IMR-90 (cell line): Measurements from ENCODE around the gene TMEM37. TPM values are rescaled to one million over a fixed set of nuclear protein-coding genes. Genes with fewer than 3 reads are reported as not detected.

ENCODE experiments used
- ATAC-seq: fragments of 200-7000 bp; cut with Tn5 transposase; 2 replicates; pipeline ENCODE4 v1.9.1; 2020; ENCODE audit warnings: low read depth, mild to moderate bottlenecking, moderate library complexity
- BruUV-seq: library from RNA; stranded (reverse); fragments of 400-500 nt; replicated peaks from 2 replicates; lab custom pipeline; 2021; lab: Mats Ljungman, UMichigan
- CTCF ChIA-PET: fragments of 300-600 bp; formaldehyde crosslinking; extraction: SDS; loops from one replicate; lab custom pipeline; 2021; ENCODE audit warnings: antibody characterized with exemption; lab: Yijun Ruan, JAX
- POLR2A ChIA-PET: fragments of 300-600 bp; sonication (Branson Sonifier 250); formaldehyde crosslinking; loops from one replicate; lab custom pipeline; 2022; ENCODE audit warnings: antibody characterized with exemption; ENCODE audit not compliant: unreplicated experiment; lab: Charles Lee
- DNase-seq: peaks from one replicate; pipeline ENCODE4 v3.0.0; 2013
- H2AFZ ChIP-seq: replicated peaks from 2 replicates; pipeline ENCODE3; 2013; ENCODE audit warnings: low read length, mild to moderate bottlenecking; ENCODE audit not compliant: poor library complexity
- H2AK5ac ChIP-seq: 2 replicates; pipeline ENCODE4 v1.6.1; 2013; ENCODE audit warnings: low read depth, low read length, inconsistent platforms
- H2AK9ac ChIP-seq: replicated peaks from 2 replicates; pipeline ENCODE3; 2013; ENCODE audit warnings: mild to moderate bottlenecking, low read depth, low read length, moderate library complexity; ENCODE audit not compliant: poor library complexity
- H2BK120ac ChIP-seq: 2 replicates; pipeline ENCODE4 v1.6.1; 2013; ENCODE audit warnings: low read depth, low read length, inconsistent platforms
- H2BK15ac ChIP-seq: 3 replicates; pipeline ENCODE4 v1.6.1; 2013; ENCODE audit warnings: low read depth, low read length, inconsistent platforms
- H2BK20ac ChIP-seq: 2 replicates; pipeline ENCODE4 v1.6.1; 2013; ENCODE audit warnings: low read depth, mild to moderate bottlenecking, inconsistent platforms, low read length, moderate library complexity
- H2BK5ac ChIP-seq: 2 replicates; pipeline ENCODE4 v1.6.1; 2013; ENCODE audit warnings: mild to moderate bottlenecking, low read depth, low read length, inconsistent platforms; ENCODE audit not compliant: poor library complexity, severe bottlenecking
- H3K14ac ChIP-seq: replicated peaks from 2 replicates; pipeline ENCODE4 v1.6.1; 2013; ENCODE audit warnings: low read depth, low read length, inconsistent platforms
- H3K18ac ChIP-seq: 2 replicates; pipeline ENCODE4 v1.6.1; 2013; ENCODE audit warnings: low read depth, low read length, control low read depth
- H3K23ac ChIP-seq: 2 replicates; pipeline ENCODE4 v1.6.1; 2013; ENCODE audit warnings: low read depth, low read length, inconsistent platforms
- H3K27ac ChIP-seq: 2 replicates; pipeline ENCODE4 v1.5.1; 2013; ENCODE audit warnings: mild to moderate bottlenecking, control low read depth, low read length; ENCODE audit not compliant: insufficient read depth
- H3K27me3 ChIP-seq: 2 replicates; pipeline ENCODE4 v1.6.1; 2013; ENCODE audit warnings: low read length; ENCODE audit not compliant: control insufficient read depth, insufficient read depth
- H3K36me3 ChIP-seq: 2 replicates; pipeline ENCODE4 v1.6.1; 2013; ENCODE audit warnings: low read length, mixed read lengths; ENCODE audit not compliant: control insufficient read depth, insufficient read depth
- H3K4ac ChIP-seq: 2 replicates; pipeline ENCODE4 v1.6.1; 2013; ENCODE audit warnings: low read depth, low read length, inconsistent platforms
- H3K4me1 ChIP-seq: 2 replicates; pipeline ENCODE4 v1.6.1; 2013; ENCODE audit warnings: low read length, mixed read lengths; ENCODE audit not compliant: control insufficient read depth, insufficient read depth
- H3K4me2 ChIP-seq: 2 replicates; pipeline ENCODE4 v1.6.1; 2013; ENCODE audit warnings: low read depth, mild to moderate bottlenecking, control low read depth, low read length, moderate library complexity
- H3K4me3 ChIP-seq: 2 replicates; pipeline ENCODE4 v1.5.1; 2013; ENCODE audit warnings: low read depth, mild to moderate bottlenecking, control low read depth, low read length, moderate library complexity; ENCODE audit not compliant: insufficient read depth
- H3K56ac ChIP-seq: 2 replicates; pipeline ENCODE4 v1.6.1; 2013; ENCODE audit warnings: low read length, inconsistent platforms; ENCODE audit not compliant: insufficient read depth; ENCODE audit errors: extremely low read depth
- H3K79me1 ChIP-seq, 2 experiments: 2 replicates each; pipeline ENCODE4 v1.6.1; 2013; ENCODE audit warnings: low read length in 2 of 2, inconsistent platforms in 1 of 2, low read depth in 1 of 2
- H3K9ac ChIP-seq: 2 replicates; pipeline ENCODE4 v1.6.1; 2013; ENCODE audit warnings: low read depth, low read length, control low read depth
- H3K9me1 ChIP-seq: 2 replicates; pipeline ENCODE4 v1.6.1; 2013; ENCODE audit warnings: low read length, inconsistent platforms; ENCODE audit not compliant: insufficient read depth
- H3K9me3 ChIP-seq: 2 replicates; pipeline ENCODE4 v1.6.1; 2013; ENCODE audit warnings: low read length; ENCODE audit not compliant: control insufficient read depth, insufficient read depth
- H4K20me1 ChIP-seq: 2 replicates; pipeline ENCODE4 v1.6.1; 2013; ENCODE audit warnings: low read length, inconsistent platforms; ENCODE audit not compliant: insufficient read depth
- H4K5ac ChIP-seq: 2 replicates; pipeline ENCODE4 v1.6.1; 2013; ENCODE audit warnings: mild to moderate bottlenecking, low read depth, low read length, control low read depth
- H4K8ac ChIP-seq, 2 experiments: 2 replicates each; pipeline ENCODE4 v1.6.1; 2013; ENCODE audit warnings: low read depth in 2 of 2, low read length in 2 of 2, control low read depth in 1 of 2, inconsistent platforms in 1 of 2
- H4K91ac ChIP-seq: 2 replicates; pipeline ENCODE4 v1.6.1; 2013; ENCODE audit warnings: low read depth, low read length, inconsistent platforms; ENCODE audit not compliant: insufficient read depth
- BHLHE40 ChIP-seq: fragments of 150-350 bp; IDR thresholded peaks from 2 replicates; pipeline ENCODE4 v1.6.1; 2016; ENCODE audit warnings: mild to moderate bottlenecking, low read depth, low read length
- CEBPB ChIP-seq: IDR thresholded peaks from 2 replicates; pipeline ENCODE4 v1.6.1; 2012; ENCODE audit warnings: low read depth, low read length, improper control_type of control experiment
- CHD1 ChIP-seq: IDR thresholded peaks from 2 replicates; pipeline ENCODE4 v1.6.1; 2012; ENCODE audit warnings: low read depth, low read length, improper control_type of control experiment
- FOS ChIP-seq: fragments of 150-350 bp; IDR thresholded peaks from 2 replicates; pipeline ENCODE4 v1.6.1; 2016; ENCODE audit warnings: low read depth, low read length
- MAFK ChIP-seq: IDR thresholded peaks from 2 replicates; pipeline ENCODE4 v1.6.1; 2012; ENCODE audit warnings: low read depth, low read length, improper control_type of control experiment
- MAZ ChIP-seq: IDR thresholded peaks from 2 replicates; pipeline ENCODE4 v1.6.1; 2012; ENCODE audit warnings: low read depth, mild to moderate bottlenecking, low read length, improper control_type of control experiment, moderate library complexity, borderline replicate concordance
- POLR2A ChIP-seq: IDR thresholded peaks from 2 replicates; pipeline ENCODE4 v1.6.1; 2012; ENCODE audit warnings: mild to moderate bottlenecking, low read depth, low read length
- RFX5 ChIP-seq: IDR thresholded peaks from 2 replicates; pipeline ENCODE4 v1.8.0; 2012; ENCODE audit warnings: low read depth, mild to moderate bottlenecking, low read length, moderate library complexity
- SMC3 ChIP-seq: fragments of 150-350 bp; IDR thresholded peaks from 2 replicates; pipeline ENCODE4 v1.6.1; 2016; ENCODE audit warnings: low read depth, mild to moderate bottlenecking, antibody characterized with exemption, low read length, moderate library complexity
- WGBS, 2 experiments: methylation state at CpG; one replicate each; pipeline versions ENCODE4 v1.1.5 to v1.1.7; 2013; ENCODE audit warnings: missing lambda C conversion rate in 2 of 2; ENCODE audit not compliant: insufficient read length in 1 of 2; ENCODE audit errors: extremely low coverage in 2 of 2; 5-methylcytosine and 5-hydroxymethylcytosine counted together
- dilution Hi-C: fragments of 300-500 bp; cut with HindIII; formaldehyde crosslinking; loops from one replicate; pipeline ENCODE4 v1.14.3; 2018; ENCODE audit warnings: low sequenced_read_pairs; ENCODE audit not compliant: unreplicated experiment
- in situ Hi-C: fragments of 300-500 bp; cut with MboI; formaldehyde crosslinking; loops from 3 replicates; pipeline ENCODE4 v1.14.3; 2019; ENCODE audit warnings: low sequenced_read_pairs, inconsistent platforms, mixed read lengths
- intact Hi-C: fragments of 100-400 bp; cut with micrococcal nuclease; formaldehyde crosslinking; loops from 2 replicates; pipeline ENCODE4 v1.10.0; 2022
- polyA plus RNA-seq, 3 experiments: library from polyadenylated mRNA; depleted of rRNA; stranded (reverse); fragments of >200 nt; gene quantifications; 2 replicates each; pipeline ENCODE4 v1.2.3, GENCODE V29; 2012; ENCODE audit warnings: low replicate concordance in 1 of 3
- total RNA-seq: library from RNA; depleted of rRNA; stranded (reverse); fragments of >200 nt; gene quantifications from 2 replicates; pipeline ENCODE4 v1.2.3, GENCODE V29; 2012
- TF ChIP-seq, protein P1 (sequence below): fragments of 150-350 bp; IDR thresholded peaks from 2 replicates; pipeline ENCODE4 v1.6.1; 2017; ENCODE audit warnings: mild to moderate bottlenecking, antibody characterized with exemption, low read length, low read depth
- TF ChIP-seq, protein P2 (sequence below): conservative IDR thresholded peaks from 2 replicates; pipeline ENCODE4 v1.5.1; 2012; ENCODE audit warnings: mild to moderate bottlenecking, low read depth, low read length, improper control_type of control experiment

TMEM37 gene
- total and polyA plus RNA-seq, 2 of the 4 experiments (the other 2 are of a cell fraction), result under 0.01 to 0.39 TPM

DNA sequence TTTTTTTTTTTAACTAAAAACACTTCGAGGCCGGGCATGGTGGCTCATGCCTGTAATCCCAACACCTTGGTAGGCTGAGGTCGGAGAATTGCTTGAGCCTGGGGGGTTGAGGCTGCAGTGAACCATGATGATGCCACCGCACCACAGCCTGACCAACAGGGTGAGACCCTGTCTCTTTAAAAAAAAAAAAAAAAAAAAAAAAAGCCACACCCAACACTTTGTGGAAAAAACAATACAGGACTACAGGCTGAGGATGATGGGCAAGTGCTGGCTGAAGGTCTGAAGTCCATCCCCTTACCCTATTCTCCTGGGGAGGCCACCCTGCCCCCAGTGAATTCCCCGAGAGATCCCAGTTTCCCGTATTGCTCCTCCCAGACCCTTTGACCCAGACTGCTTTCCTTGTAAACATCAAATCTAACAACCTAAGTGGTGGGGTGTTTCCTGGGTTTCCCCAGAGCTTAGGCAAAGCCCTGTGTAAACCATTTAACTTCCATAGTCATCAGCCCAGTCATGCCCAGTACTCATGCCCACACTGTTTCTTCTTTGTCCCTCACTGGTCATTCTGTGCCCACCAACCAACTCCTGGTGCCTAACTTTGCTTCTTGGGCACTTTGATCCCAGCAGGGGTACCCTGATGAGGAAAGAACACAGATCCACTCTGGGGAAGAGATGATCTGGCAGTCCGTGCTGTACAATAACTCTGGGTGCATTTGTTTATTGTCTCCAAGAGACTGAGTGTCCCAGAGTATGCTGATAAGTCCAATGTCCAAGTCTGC, 5.8 kb upstream of the TMEM37 start:
- Histone ChIP-seq H3K18ac (no peak overlapping the region), H3K79me1 (no peaks in the 10 kb centered on the region), H4K20me1 (no peaks in the 10 kb centered on the region), H2AK5ac (no peak overlapping the region), H2AFZ (no peak overlapping the region), H3K4me1 (no peaks in the 10 kb centered on the region), H4K5ac (no peak overlapping the region), H2AK9ac (no peak overlapping the region), H2BK5ac (no peak overlapping the region), H4K91ac (no peak overlapping the region), H3K9me1 (no peaks in the 10 kb centered on the region), H3K9ac (no peak overlapping the region), H3K56ac (no peak overlapping the region), H3K4ac (no peak overlapping the region), H2BK20ac (no peak overlapping the region), H3K14ac (no peak overlapping the region), H3K23ac (no peak overlapping the region), H3K27me3 (peaks cover 45% of the 10 kb centered on the region), H3K4me3 (no peak overlapping the region), H2BK120ac (no peak overlapping the region), H3K4me2 (no peak overlapping the region), H3K9me3 (no peaks in the 10 kb centered on the region), H3K36me3 (no peaks in the 10 kb centered on the region), H2BK15ac (no peak overlapping the region), H4K8ac (no peak overlapping the region), H3K27ac (no peak overlapping the region)
- in situ Hi-C loops, result no loop called here
- DNase-seq, result no peak
- no peak for ATAC-seq
- no CpG with 5 or more reads among the region's 7 CpGs for WGBS, 2 experiments
- BruUV-seq, result no TSS peak
- TF ChIP-seq MAFK, result no peak
- no peak for TF ChIP-seq POLR2A
- TF ChIP-seq FOS, result no peak
- no peak for TF ChIP-seq BHLHE40
- no peak for TF ChIP-seq CEBPB
- no peak for TF ChIP-seq RFX5
- no peak for TF ChIP-seq CHD1
- no peak for TF ChIP-seq MAZ
- TF ChIP-seq, protein P1, sequence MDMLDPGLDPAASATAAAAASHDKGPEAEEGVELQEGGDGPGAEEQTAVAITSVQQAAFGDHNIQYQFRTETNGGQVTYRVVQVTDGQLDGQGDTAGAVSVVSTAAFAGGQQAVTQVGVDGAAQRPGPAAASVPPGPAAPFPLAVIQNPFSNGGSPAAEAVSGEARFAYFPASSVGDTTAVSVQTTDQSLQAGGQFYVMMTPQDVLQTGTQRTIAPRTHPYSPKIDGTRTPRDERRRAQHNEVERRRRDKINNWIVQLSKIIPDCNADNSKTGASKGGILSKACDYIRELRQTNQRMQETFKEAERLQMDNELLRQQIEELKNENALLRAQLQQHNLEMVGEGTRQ, result no peak
- no peak for TF ChIP-seq SMC3
- TF ChIP-seq, protein P2, sequence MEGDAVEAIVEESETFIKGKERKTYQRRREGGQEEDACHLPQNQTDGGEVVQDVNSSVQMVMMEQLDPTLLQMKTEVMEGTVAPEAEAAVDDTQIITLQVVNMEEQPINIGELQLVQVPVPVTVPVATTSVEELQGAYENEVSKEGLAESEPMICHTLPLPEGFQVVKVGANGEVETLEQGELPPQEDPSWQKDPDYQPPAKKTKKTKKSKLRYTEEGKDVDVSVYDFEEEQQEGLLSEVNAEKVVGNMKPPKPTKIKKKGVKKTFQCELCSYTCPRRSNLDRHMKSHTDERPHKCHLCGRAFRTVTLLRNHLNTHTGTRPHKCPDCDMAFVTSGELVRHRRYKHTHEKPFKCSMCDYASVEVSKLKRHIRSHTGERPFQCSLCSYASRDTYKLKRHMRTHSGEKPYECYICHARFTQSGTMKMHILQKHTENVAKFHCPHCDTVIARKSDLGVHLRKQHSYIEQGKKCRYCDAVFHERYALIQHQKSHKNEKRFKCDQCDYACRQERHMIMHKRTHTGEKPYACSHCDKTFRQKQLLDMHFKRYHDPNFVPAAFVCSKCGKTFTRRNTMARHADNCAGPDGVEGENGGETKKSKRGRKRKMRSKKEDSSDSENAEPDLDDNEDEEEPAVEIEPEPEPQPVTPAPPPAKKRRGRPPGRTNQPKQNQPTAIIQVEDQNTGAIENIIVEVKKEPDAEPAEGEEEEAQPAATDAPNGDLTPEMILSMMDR, result no peak
- CTCF ChIA-PET, result no interaction called here
- POLR2A ChIA-PET, result no interaction called here
- dilution Hi-C loops, result no loop called here
- intact Hi-C loops, result no loop called here
